Mesenchymal stem cell (in vitro differentiated cells and primary cell): Measurements from ENCODE around the gene WDR70.
A peak's percentile ranks its signal among the peaks of the same experiment; 100 is the strongest.

Source experiments
- DNase-seq: peaks from one replicate; pipeline ENCODE4 v3.0.0-alpha.2; 2013
- H2AFZ ChIP-seq: one replicate; pipeline ENCODE4 v1.6.1; 2013; ENCODE audit warnings: low read depth, mild to moderate bottlenecking, control low read depth, inconsistent platforms, low read length, moderate library complexity
- H2AK5ac ChIP-seq: 2 replicates; pipeline ENCODE4 v1.6.1; 2013; ENCODE audit warnings: low read length, moderate library complexity, mild to moderate bottlenecking, inconsistent platforms; ENCODE audit not compliant: severe bottlenecking
- H2BK120ac ChIP-seq: one replicate; pipeline ENCODE4 v1.6.1; 2013; ENCODE audit warnings: low read depth, mild to moderate bottlenecking, inconsistent platforms, low read length, moderate library complexity
- H2BK12ac ChIP-seq, 2 experiments: one replicate each; pipeline ENCODE4 v1.6.1; 2013; ENCODE audit warnings: inconsistent platforms in 2 of 2, low read length in 2 of 2, mild to moderate bottlenecking in 2 of 2, moderate library complexity in 2 of 2, control low read depth in 1 of 2
- H2BK15ac ChIP-seq: one replicate; pipeline ENCODE4 v1.6.1; 2013; ENCODE audit warnings: mild to moderate bottlenecking, low read depth, inconsistent platforms; ENCODE audit not compliant: poor library complexity, severe bottlenecking
- H2BK5ac ChIP-seq: 2 replicates; pipeline ENCODE4 v1.6.1; 2013; ENCODE audit warnings: low read depth, mild to moderate bottlenecking, low read length, control low read depth, inconsistent platforms; ENCODE audit not compliant: poor library complexity, severe bottlenecking
- H3K14ac ChIP-seq, 2 experiments: one replicate each; pipeline ENCODE4 v1.6.1; 2013; ENCODE audit warnings: inconsistent platforms in 2 of 2, low read length in 2 of 2, control low read depth in 1 of 2, mild to moderate bottlenecking in 1 of 2, moderate library complexity in 1 of 2
- H3K18ac ChIP-seq, 2 experiments: one replicate each; pipeline ENCODE4 v1.6.1; 2013; ENCODE audit warnings: inconsistent platforms in 2 of 2, low read length in 2 of 2, control low read depth in 1 of 2, low read depth in 1 of 2, mild to moderate bottlenecking in 1 of 2
- H3K23ac ChIP-seq, 2 experiments: one replicate each; pipeline ENCODE4 v1.6.1; 2013; ENCODE audit warnings: inconsistent platforms in 2 of 2, low read length in 2 of 2, mild to moderate bottlenecking in 2 of 2, moderate library complexity in 2 of 2, control low read depth in 1 of 2
- H3K27ac ChIP-seq: 2 replicates; pipeline ENCODE4 v1.5.1; 2013; ENCODE audit warnings: mild to moderate bottlenecking, moderate library complexity, low read length, control low read depth, inconsistent platforms; ENCODE audit not compliant: poor library complexity, severe bottlenecking
- H3K27me3 ChIP-seq, 2 experiments: 2 replicates each; pipeline versions ENCODE4 v1.6.1 to v1.7.0; 2013; ENCODE audit warnings: low read length in 2 of 2, mild to moderate bottlenecking in 2 of 2, moderate library complexity in 2 of 2, control low read depth in 1 of 2, inconsistent platforms in 1 of 2; ENCODE audit not compliant: control insufficient read depth in 1 of 2, insufficient read depth in 1 of 2
- H3K36me3 ChIP-seq, 2 experiments: 2 replicates each; pipeline versions ENCODE4 v1.6.1 to v1.7.0; 2013; ENCODE audit warnings: low read length in 2 of 2, control low read depth in 1 of 2, inconsistent platforms in 1 of 2, low read depth in 1 of 2, mild to moderate bottlenecking in 1 of 2; ENCODE audit not compliant: insufficient read depth in 2 of 2, control insufficient read depth in 1 of 2
- H3K4ac ChIP-seq, 2 experiments: one replicate each; pipeline ENCODE4 v1.6.1; 2013; ENCODE audit warnings: inconsistent platforms in 2 of 2, low read length in 2 of 2, mild to moderate bottlenecking in 2 of 2, moderate library complexity in 2 of 2, control low read depth in 1 of 2, low read depth in 1 of 2
- H3K4me1 ChIP-seq: 2 replicates; pipeline ENCODE4 v1.6.1; 2013; ENCODE audit warnings: low read depth, low read length, control low read depth; ENCODE audit not compliant: control insufficient read depth, insufficient read depth
- H3K4me2 ChIP-seq: 2 replicates; pipeline ENCODE4 v1.6.1; 2013; ENCODE audit warnings: low read length, mild to moderate bottlenecking, inconsistent platforms; ENCODE audit not compliant: poor library complexity, severe bottlenecking
- H3K4me3 ChIP-seq, 2 experiments: 2 replicates each; pipeline versions ENCODE4 v1.5.1 to v1.7.0; 2013; ENCODE audit warnings: low read length in 2 of 2, mild to moderate bottlenecking in 2 of 2, control low read depth in 1 of 2, low read depth in 1 of 2; ENCODE audit not compliant: insufficient read depth in 1 of 2
- H3K79me1 ChIP-seq: replicated peaks from 2 replicates; pipeline ENCODE4 v1.6.1; 2013; ENCODE audit warnings: mild to moderate bottlenecking, control low read depth, low read length, inconsistent platforms; ENCODE audit not compliant: poor library complexity, severe bottlenecking
- H3K9ac ChIP-seq: 2 replicates; pipeline ENCODE4 v1.7.0; 2013; ENCODE audit warnings: mild to moderate bottlenecking, low read length, moderate library complexity
- H3K9me3 ChIP-seq: 2 replicates; pipeline ENCODE4 v1.7.0; 2013; ENCODE audit warnings: mild to moderate bottlenecking, low read length; ENCODE audit not compliant: control insufficient read depth
- H4K8ac ChIP-seq: one replicate; pipeline ENCODE4 v1.6.1; 2013; ENCODE audit warnings: inconsistent platforms, mild to moderate bottlenecking, low read length, moderate library complexity
- H4K91ac ChIP-seq: one replicate; pipeline ENCODE4 v1.6.1; 2013; ENCODE audit warnings: mild to moderate bottlenecking, low read length, inconsistent platforms
- WGBS: methylation state at CpG from one replicate; pipeline ENCODE4 v1.1.7; 2013; ENCODE audit warnings: mixed read lengths; 5-methylcytosine and 5-hydroxymethylcytosine counted together

Gene WDR70

GRCh38 chr5:37490931-37491330 is 111.8 kb downstream of the WDR70 start:
- no peak overlapping the region for H3K14ac ChIP-seq
- H3K23ac ChIP-seq = no peak overlapping the region
- H2BK120ac ChIP-seq = no peak overlapping the region
- H3K4me2 ChIP-seq = no peak overlapping the region
- H4K8ac ChIP-seq = no peak overlapping the region
- no peak overlapping the region for H3K9ac ChIP-seq
- H2BK15ac ChIP-seq = no peak overlapping the region
- no peak for DNase-seq
- H2BK12ac ChIP-seq = no peak overlapping the region
- no peak overlapping the region for H2AK5ac ChIP-seq
- H3K4me3 ChIP-seq = no peak overlapping the region
- peaks cover 8% of the 10 kb centered on the region for H3K9me3 ChIP-seq
- no peak overlapping the region for H4K91ac ChIP-seq
- H2BK5ac ChIP-seq = no peak overlapping the region
- no peak overlapping the region for H3K4ac ChIP-seq
- H3K27me3 ChIP-seq = no peaks in the 10 kb centered on the region
- 91% methylated on average over 2 of the region's 2 CpGs for WGBS
- H2AFZ ChIP-seq = no peak overlapping the region
- no peak overlapping the region for H3K18ac ChIP-seq
- H3K36me3 ChIP-seq = peaks cover 7 to 18% of the 10 kb centered on the region in 2 experiments
- no peak overlapping the region for H3K27ac ChIP-seq
- H3K4me1 ChIP-seq = no peaks in the 10 kb centered on the region
- peaks cover 15% of the 10 kb centered on the region for H3K79me1 ChIP-seq

- Histone ChIP-seq H3K9me3 (peaks cover 6% of the 10 kb centered on the region), H3K36me3 (peaks cover 4 to 19% of the 10 kb centered on the region in 2 experiments), H2BK5ac (no peak overlapping the region), H3K14ac (no peak overlapping the region), H3K27ac (no peak overlapping the region), H3K4me3 (no peak overlapping the region), H3K27me3 (no peaks in the 10 kb centered on the region), H2AK5ac (no peak overlapping the region), H3K79me1 (peaks cover 15% of the 10 kb centered on the region), H3K4me2 (no peak overlapping the region), H3K4ac (no peak overlapping the region), H4K8ac (no peak overlapping the region), H2BK12ac (peak overlapping the region in 1 of 2 experiments; percentile 54), H2BK120ac (no peak overlapping the region), H2AFZ (no peak overlapping the region), H2BK15ac (no peak overlapping the region), H3K18ac (no peak overlapping the region), H4K91ac (no peak overlapping the region), H3K9ac (no peak overlapping the region), H3K4me1 (no peaks in the 10 kb centered on the region), H3K23ac (no peak overlapping the region)
- peak; percentile 9 for DNase-seq
- WGBS = 55% methylated on average over 1 of the region's 2 CpGs
Measured at GRCh38 chr5:37492778-37493555, 113.8 kb downstream of the WDR70 start.

- Histone ChIP-seq H2BK120ac (no peak overlapping the region), H4K8ac (no peak overlapping the region), H2AFZ (no peak overlapping the region), H3K9ac (no peak overlapping the region), H3K4me1 (no peaks in the 10 kb centered on the region), H3K27me3 (no peaks in the 10 kb centered on the region), H3K9me3 (no peaks in the 10 kb centered on the region), H3K36me3 (peaks cover 6 to 19% of the 10 kb centered on the region in 2 experiments), H3K4me3 (no peak overlapping the region), H3K4ac (no peak overlapping the region), H3K4me2 (no peak overlapping the region), H3K14ac (no peak overlapping the region), H4K91ac (no peak overlapping the region), H2BK15ac (no peak overlapping the region), H2BK12ac (no peak overlapping the region), H3K23ac (no peak overlapping the region), H2AK5ac (no peak overlapping the region), H3K18ac (no peak overlapping the region), H2BK5ac (no peak overlapping the region), H3K27ac (no peak overlapping the region), H3K79me1 (peaks cover 10% of the 10 kb centered on the region)
- DNase-seq = no peak
Measured at GRCh38 chr5:37494756-37495155, 115.6 kb downstream of the WDR70 start.

DNA sequence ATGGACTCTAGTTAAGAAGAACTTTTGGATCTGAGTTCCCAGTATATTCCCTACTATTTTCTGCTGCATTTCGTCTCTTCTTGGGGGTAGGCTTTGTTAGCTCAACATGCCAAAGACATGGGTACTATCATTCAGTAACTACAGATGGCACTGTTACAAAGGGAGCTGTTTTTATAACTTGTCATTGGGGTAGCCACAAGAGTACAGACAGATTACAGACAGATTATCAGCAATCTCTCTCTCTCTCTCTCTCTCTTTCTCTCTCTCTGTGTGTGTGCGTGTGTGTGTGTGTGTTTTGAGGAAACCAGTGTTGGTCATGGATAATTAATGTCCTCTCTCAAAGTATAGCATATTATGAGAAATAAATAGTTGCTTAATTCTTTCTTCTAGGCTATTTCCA is 116.1 kb downstream of the WDR70 start:
- Histone ChIP-seq H2AFZ (no peak overlapping the region), H2BK5ac (no peak overlapping the region), H2AK5ac (no peak overlapping the region), H3K4me1 (no peaks in the 10 kb centered on the region), H3K4me2 (no peak overlapping the region), H3K27ac (no peak overlapping the region), H3K18ac (no peak overlapping the region), H3K9me3 (no peaks in the 10 kb centered on the region), H3K23ac (no peak overlapping the region), H4K91ac (no peak overlapping the region), H3K27me3 (no peaks in the 10 kb centered on the region), H3K9ac (no peak overlapping the region), H3K4me3 (no peak overlapping the region), H3K36me3 (peaks cover 6 to 22% of the 10 kb centered on the region in 2 experiments), H4K8ac (no peak overlapping the region), H3K4ac (no peak overlapping the region), H2BK120ac (no peak overlapping the region), H3K14ac (no peak overlapping the region), H3K79me1 (peaks cover 9% of the 10 kb centered on the region), H2BK15ac (no peak overlapping the region), H2BK12ac (no peak overlapping the region)
- peak; percentile 88 for DNase-seq
- no CpG with 5 or more reads among the region's 2 CpGs for WGBS
